ENCODE measurements around the gene RPS6KA5. TPM values are rescaled to one million over a fixed set of nuclear protein-coding genes. Genes with fewer than 3 reads are reported as not detected.

RPS6KA5 gene
- total and polyA plus RNA-seq, 9 of the 15 experiments (the other 6 are each of a cell fraction or from before 2014, with no cell fraction given), result 0.88 to 7.7 (median 4.7) TPM

- TF ChIP-seq, protein P1, sequence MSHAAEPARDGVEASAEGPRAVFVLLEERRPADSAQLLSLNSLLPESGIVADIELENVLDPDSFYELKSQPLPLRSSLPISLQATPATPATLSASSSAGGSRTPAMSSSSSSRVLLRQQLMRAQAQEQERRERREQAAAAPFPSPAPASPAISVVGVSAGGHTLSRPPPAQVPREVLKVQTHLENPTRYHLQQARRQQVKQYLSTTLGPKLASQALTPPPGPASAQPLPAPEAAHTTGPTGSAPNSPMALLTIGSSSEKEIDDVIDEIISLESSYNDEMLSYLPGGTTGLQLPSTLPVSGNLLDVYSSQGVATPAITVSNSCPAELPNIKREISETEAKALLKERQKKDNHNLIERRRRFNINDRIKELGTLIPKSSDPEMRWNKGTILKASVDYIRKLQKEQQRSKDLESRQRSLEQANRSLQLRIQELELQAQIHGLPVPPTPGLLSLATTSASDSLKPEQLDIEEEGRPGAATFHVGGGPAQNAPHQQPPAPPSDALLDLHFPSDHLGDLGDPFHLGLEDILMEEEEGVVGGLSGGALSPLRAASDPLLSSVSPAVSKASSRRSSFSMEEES (CRISPR knock-in tag; IDR thresholded peaks at IDR 0.05), result no peak
- TF ChIP-seq SREBF1 (IDR thresholded peaks at IDR 0.05; ENCODE audit: borderline replicate concordance, low read depth, low read length) (no peak), ZNF197 (CRISPR knock-in tag; IDR thresholded peaks at IDR 0.05; ENCODE audit: low read depth) (no peak), MAFK (IDR thresholded peaks at IDR 0.05; ENCODE audit: low read length) (no peak), FOS (IDR thresholded peaks at IDR 0.05; ENCODE audit: extremely low read depth, insufficient read length) (no peak), ZZZ3 (IDR thresholded peaks at IDR 0.05) (no peak), ZNF354B (CRISPR knock-in tag; IDR thresholded peaks at IDR 0.05) (no peak), ZNF830 (CRISPR knock-in tag; IDR thresholded peaks at IDR 0.05) (no peak), NFRKB (IDR thresholded peaks at IDR 0.05; ENCODE audit: low read depth) (no peak), ZNF280B (CRISPR knock-in tag; IDR thresholded peaks at IDR 0.05) (no peak), ZBTB49 (CRISPR knock-in tag; IDR thresholded peaks at IDR 0.05; ENCODE audit: borderline replicate concordance) (no peak), NFE2 (IDR thresholded peaks at IDR 0.05; ENCODE audit: low read depth) (no peak; the same call in 1 of the 2 replicates), GATAD2A (IDR thresholded peaks at IDR 0.05) (0 out of 2 replicates have a peak, but pooled peaks have one; percentile 32), MTA1 (IDR thresholded peaks at IDR 0.05; ENCODE audit: borderline replicate concordance) (no peak), CBX8 (IDR thresholded peaks at IDR 0.05; ENCODE audit: borderline replicate concordance, extremely low read depth, low read depth, low read length, poor library complexity, severe bottlenecking) (no peak), ZEB2 (IDR thresholded peaks at IDR 0.05) (peak; percentile 65; the same call in 1 of the 2 replicates), CBX2 (IDR thresholded peaks at IDR 0.05; ENCODE audit: insufficient read depth, low read length, poor library complexity, severe bottlenecking) (no peak)
- TF ChIP-seq, protein P2, sequence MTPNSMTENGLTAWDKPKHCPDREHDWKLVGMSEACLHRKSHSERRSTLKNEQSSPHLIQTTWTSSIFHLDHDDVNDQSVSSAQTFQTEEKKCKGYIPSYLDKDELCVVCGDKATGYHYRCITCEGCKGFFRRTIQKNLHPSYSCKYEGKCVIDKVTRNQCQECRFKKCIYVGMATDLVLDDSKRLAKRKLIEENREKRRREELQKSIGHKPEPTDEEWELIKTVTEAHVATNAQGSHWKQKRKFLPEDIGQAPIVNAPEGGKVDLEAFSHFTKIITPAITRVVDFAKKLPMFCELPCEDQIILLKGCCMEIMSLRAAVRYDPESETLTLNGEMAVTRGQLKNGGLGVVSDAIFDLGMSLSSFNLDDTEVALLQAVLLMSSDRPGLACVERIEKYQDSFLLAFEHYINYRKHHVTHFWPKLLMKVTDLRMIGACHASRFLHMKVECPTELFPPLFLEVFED (CRISPR knock-in tag; conservative IDR thresholded peaks at IDR 0.05), result no peak
- TF ChIP-seq, protein P3, sequence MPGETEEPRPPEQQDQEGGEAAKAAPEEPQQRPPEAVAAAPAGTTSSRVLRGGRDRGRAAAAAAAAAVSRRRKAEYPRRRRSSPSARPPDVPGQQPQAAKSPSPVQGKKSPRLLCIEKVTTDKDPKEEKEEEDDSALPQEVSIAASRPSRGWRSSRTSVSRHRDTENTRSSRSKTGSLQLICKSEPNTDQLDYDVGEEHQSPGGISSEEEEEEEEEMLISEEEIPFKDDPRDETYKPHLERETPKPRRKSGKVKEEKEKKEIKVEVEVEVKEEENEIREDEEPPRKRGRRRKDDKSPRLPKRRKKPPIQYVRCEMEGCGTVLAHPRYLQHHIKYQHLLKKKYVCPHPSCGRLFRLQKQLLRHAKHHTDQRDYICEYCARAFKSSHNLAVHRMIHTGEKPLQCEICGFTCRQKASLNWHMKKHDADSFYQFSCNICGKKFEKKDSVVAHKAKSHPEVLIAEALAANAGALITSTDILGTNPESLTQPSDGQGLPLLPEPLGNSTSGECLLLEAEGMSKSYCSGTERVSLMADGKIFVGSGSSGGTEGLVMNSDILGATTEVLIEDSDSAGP (CRISPR knock-in tag; IDR thresholded peaks at IDR 0.05), result no peak
Measured at GRCh38 chr14:90805662-90806540, 254.5 kb downstream of the RPS6KA5 start (continued).
